GM12878 (cell line): ENCODE data around the gene MCM5. TPM values are rescaled to one million over a fixed set of nuclear protein-coding genes. Genes with fewer than 3 reads are reported as not detected.

Experiments used
- ATAC-seq: fragments of 200-7000 bp; cut with Tn5 transposase; 3 replicates; pipeline ENCODE4 v1.9.1; 2020; ENCODE audit warnings: mild to moderate bottlenecking, moderate library complexity
- BruUV-seq: library from RNA; stranded (reverse); fragments of 400-500 nt; replicated peaks from 2 replicates; lab custom pipeline; 2021; lab: Mats Ljungman, UMichigan
- CTCF ChIA-PET: fragments of 300-600 bp; sonication (Branson Sonifier 250); formaldehyde crosslinking; extraction: SDS; loops from one replicate; lab custom pipeline; 2021; ENCODE audit warnings: inconsistent platforms; lab: Yijun Ruan, JAX
- POLR2A ChIA-PET: fragments of 350-600 bp; formaldehyde crosslinking; extraction: SDS; loops from one replicate; lab custom pipeline; 2021; ENCODE audit warnings: inconsistent platforms; lab: Charles Lee
- RAD21 ChIA-PET: fragments of 300-600 bp; sonication (Branson Sonifier 250); formaldehyde crosslinking; loops from one replicate; lab custom pipeline; 2023; ENCODE audit warnings: antibody characterized with exemption; ENCODE audit not compliant: unreplicated experiment; lab: Charles Lee
- SMC1A ChIA-PET: fragments of 300-600 bp; sonication (Branson Sonifier 250); formaldehyde crosslinking; loops from one replicate; lab custom pipeline; 2023; ENCODE audit not compliant: unreplicated experiment, uncharacterized antibody; lab: Charles Lee
- DNase-seq: peaks from one replicate; pipeline ENCODE4 v3.0.0-alpha.2; 2011; ENCODE audit warnings: low read depth, low spot score
- FAIRE-seq: peaks from 3 replicates; lab custom pipeline; 2011; peaks lifted over from hg19 to GRCh38; lab: Jason Lieb, UNC
- H2AFZ ChIP-seq: 2 replicates; pipeline ENCODE4 v1.6.0; 2011; ENCODE audit warnings: low read depth, low read length, control low read depth; ENCODE audit not compliant: control insufficient read depth
- H3K27ac ChIP-seq: 2 replicates; pipeline ENCODE4 v1.5.1; 2011; ENCODE audit warnings: control low read depth; ENCODE audit not compliant: control insufficient read depth, insufficient read depth
- H3K27me3 ChIP-seq, 2 experiments: replicated peaks in 1 of 2; 2 replicates each; pipeline versions ENCODE4 v1.6.0 to v1.6.1; 2011; ENCODE audit warnings: low read length in 1 of 2; ENCODE audit not compliant: control insufficient read depth in 2 of 2, insufficient read depth in 2 of 2
- H3K36me3 ChIP-seq, 2 experiments: 2 replicates each; pipeline ENCODE4 v1.5.1; 2011; ENCODE audit warnings: low read length in 1 of 2; ENCODE audit not compliant: control insufficient read depth in 2 of 2, insufficient read depth in 2 of 2
- H3K4me1 ChIP-seq: 2 replicates; pipeline ENCODE4 v1.6.1; 2011; ENCODE audit warnings: mild to moderate bottlenecking, low read length, moderate library complexity, mixed read lengths; ENCODE audit not compliant: control insufficient read depth, insufficient read depth
- H3K4me2 ChIP-seq: 2 replicates; pipeline ENCODE4 v1.6.0; 2011; ENCODE audit warnings: control low read depth; ENCODE audit not compliant: control insufficient read depth, insufficient read depth
- H3K4me3 ChIP-seq: fragments of 200-600 bp; sonication (generic); 2 replicates; pipeline ENCODE4 v1.5.1; 2016
- H3K79me2 ChIP-seq: 2 replicates; pipeline ENCODE4 v1.6.0; 2011; ENCODE audit warnings: low read length; ENCODE audit not compliant: control insufficient read depth, insufficient read depth
- H3K9ac ChIP-seq: 2 replicates; pipeline ENCODE4 v1.8.0; 2011; ENCODE audit warnings: low read length, control low read depth, mixed read lengths; ENCODE audit not compliant: control insufficient read depth, insufficient read depth
- H3K9me3 ChIP-seq: replicated peaks from 3 replicates; pipeline ENCODE4 v1.5.1; 2011; ENCODE audit warnings: mild to moderate bottlenecking, low read length; ENCODE audit not compliant: control insufficient read depth, insufficient read depth
- H4K20me1 ChIP-seq: 2 replicates; pipeline ENCODE4 v1.6.0; 2011; ENCODE audit not compliant: control insufficient read depth, insufficient read depth
- ATF3 ChIP-seq: IDR thresholded peaks from 2 replicates; pipeline ENCODE4 v1.6.1; 2011; ENCODE audit warnings: low read depth, mild to moderate bottlenecking, low read length, moderate library complexity, borderline replicate concordance; ENCODE audit errors: extremely low read depth
- BACH1 ChIP-seq: fragments of 450-650 bp; IDR thresholded peaks from 2 replicates; pipeline ENCODE4 v1.6.1; 2017; ENCODE audit warnings: mild to moderate bottlenecking, borderline replicate concordance
- BCL11A ChIP-seq: IDR thresholded peaks from 2 replicates; pipeline ENCODE4 v1.6.1; 2011; ENCODE audit warnings: low read depth, low read length
- CTCF ChIP-seq, 3 experiments: IDR thresholded peaks in 2 of 3; conservative IDR thresholded peaks in 1 of 3; 2 replicates each; pipeline ENCODE4 v1.5.1; 2011; ENCODE audit warnings: low read depth in 3 of 3, low read length in 3 of 3, mild to moderate bottlenecking in 3 of 3, control low read depth in 2 of 3, moderate library complexity in 2 of 3, inconsistent platforms in 1 of 3, mixed read lengths in 1 of 3; ENCODE audit not compliant: control insufficient read depth in 2 of 3, insufficient read depth in 1 of 3; ENCODE audit errors: extremely low read depth in 1 of 3
- EP300 ChIP-seq, 2 experiments: fragments of 150-350 bp in 1 of 2; IDR thresholded peaks; 2 replicates each; pipeline ENCODE4 v1.6.1; 2011 to 2012; ENCODE audit warnings: low read depth in 2 of 2, low read length in 2 of 2, borderline replicate concordance in 1 of 2, improper control_type of control experiment in 1 of 2, inconsistent platforms in 1 of 2; ENCODE audit not compliant: control insufficient read depth in 1 of 2
- MTA2 ChIP-seq: fragments of 450-650 bp; IDR thresholded peaks from 2 replicates; pipeline ENCODE4 v1.6.1; 2016; ENCODE audit warnings: low read depth, mild to moderate bottlenecking, moderate library complexity
- NBN ChIP-seq: fragments of 450-650 bp; IDR thresholded peaks from 2 replicates; pipeline ENCODE4 v1.6.1; 2016
- SPI1 ChIP-seq: IDR thresholded peaks from 2 replicates; pipeline ENCODE4 v1.6.1; 2011; ENCODE audit warnings: low read depth, mild to moderate bottlenecking, low read length, moderate library complexity, borderline replicate concordance; ENCODE audit not compliant: insufficient read depth
- SREBF1 ChIP-seq: IDR thresholded peaks from 2 replicates; pipeline ENCODE4 v1.6.1; 2012; ENCODE audit warnings: mild to moderate bottlenecking, low read length
- ZZZ3 ChIP-seq: IDR thresholded peaks from 2 replicates; pipeline ENCODE4 v1.6.1; 2011; ENCODE audit warnings: low read depth; ENCODE audit not compliant: control insufficient read depth, insufficient read length
- WGBS: methylation state at CpG from one replicate; pipeline ENCODE4 v1.1.6; 2016; ENCODE audit warnings: low lambda C conversion rate; ENCODE audit not compliant: insufficient replicate concordance, insufficient coverage; ENCODE audit errors: missing lambda C conversion rate; 5-methylcytosine and 5-hydroxymethylcytosine counted together
- in situ Hi-C: fragments of 300-500 bp; cut with MboI; formaldehyde crosslinking; loops from 9 replicates; pipeline ENCODE4 v1.14.3; 2018; ENCODE audit warnings: mixed read lengths
- intact Hi-C: fragments of 100-400 bp; cut with micrococcal nuclease; formaldehyde crosslinking; loops from one replicate; pipeline ENCODE4 v1.14.2; 2022; ENCODE audit not compliant: unreplicated experiment
- polyA plus RNA-seq, 11 experiments: library from polyadenylated mRNA; depleted of rRNA in 4 of 11; unstranded in 6 of 11; stranded (reverse) in 5 of 11; fragments of >200 nt; fragmentation: Nextera tagmentation in 4 of 11; fragmentation: Illumina TruSeq in 1 of 11; extraction: Ambion mirVana in 4 of 11; extraction: Trizol in 1 of 11; gene quantifications; 1 replicate in 1 of 11; 2 replicates in 10 of 11; pipeline versions ENCODE4 v1.2.1 to v1.2.3, GENCODE V29; 2011 to 2016; ENCODE audit warnings: inconsistent platforms in 2 of 11, missing spikeins in 2 of 11, low read depth in 1 of 11
- total RNA-seq, 4 experiments: library from RNA; depleted of rRNA in 3 of 4; stranded (reverse); fragments of >200 nt in 3 of 4; fragmentation: Illumina TruSeq in 1 of 4; extraction: Trizol in 1 of 4; gene quantifications; 2 replicates each; pipeline versions ENCODE4 v1.2.1 to v1.2.3, GENCODE V29; 2013 to 2021
- TF ChIP-seq, protein P1 (sequence below): IDR thresholded peaks from 2 replicates; pipeline ENCODE4 v1.6.1; 2011; ENCODE audit warnings: borderline replicate concordance, low read depth, mild to moderate bottlenecking, moderate library complexity, mixed read lengths, low read length; ENCODE audit not compliant: insufficient read depth; ENCODE audit errors: extremely low read length
- TF ChIP-seq, protein P2 (sequence below): IDR thresholded peaks from 2 replicates; pipeline ENCODE4 v1.6.1; 2012; ENCODE audit warnings: low read depth, low read length, improper control_type of control experiment

Gene MCM5
- total and polyA plus RNA-seq, 10 of the 15 experiments (the other 5 are each of a cell fraction or from before 2014, with no cell fraction given) = 14.1 to 360 (median 164) TPM

GRCh38 chr22:35426801-35427140 lies 26.8 kb downstream of the MCM5 start:
- ATAC-seq = no peak
- in situ Hi-C loops (no loop called here), intact Hi-C loops (no loop called here)
- no peaks in the 10 kb centered on the region for H3K79me2 ChIP-seq
- no peak overlapping the region for H3K27ac ChIP-seq
- TF ChIP-seq, protein P1, sequence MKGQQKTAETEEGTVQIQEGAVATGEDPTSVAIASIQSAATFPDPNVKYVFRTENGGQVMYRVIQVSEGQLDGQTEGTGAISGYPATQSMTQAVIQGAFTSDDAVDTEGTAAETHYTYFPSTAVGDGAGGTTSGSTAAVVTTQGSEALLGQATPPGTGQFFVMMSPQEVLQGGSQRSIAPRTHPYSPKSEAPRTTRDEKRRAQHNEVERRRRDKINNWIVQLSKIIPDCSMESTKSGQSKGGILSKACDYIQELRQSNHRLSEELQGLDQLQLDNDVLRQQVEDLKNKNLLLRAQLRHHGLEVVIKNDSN = no peak
- TF ChIP-seq EP300 (IDR thresholded peaks at IDR 0.05; ENCODE audit: borderline replicate concordance in 1 of 2, control insufficient read depth in 1 of 2, low read depth in 2 of 2, low read length in 2 of 2) = no peak
- TF ChIP-seq ATF3 = no peak
- no peak for TF ChIP-seq SPI1
- no peak for TF ChIP-seq ZZZ3
- no peak for TF ChIP-seq MTA2
- no peak for TF ChIP-seq BACH1
- TF ChIP-seq, protein P2, sequence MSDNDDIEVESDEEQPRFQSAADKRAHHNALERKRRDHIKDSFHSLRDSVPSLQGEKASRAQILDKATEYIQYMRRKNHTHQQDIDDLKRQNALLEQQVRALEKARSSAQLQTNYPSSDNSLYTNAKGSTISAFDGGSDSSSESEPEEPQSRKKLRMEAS = no peak
- no peak for TF ChIP-seq SREBF1
- TF ChIP-seq NBN = no peak
- TF ChIP-seq CTCF (IDR thresholded peaks at IDR 0.05 in 2 of 3, conservative IDR thresholded peaks at IDR 0.05 in 1 of 3; ENCODE audit: control insufficient read depth in 2 of 3, extremely low read depth in 1 of 3, insufficient read depth in 1 of 3, low read depth in 3 of 3, low read length in 3 of 3) = no peak
- no peak for TF ChIP-seq BCL11A
- DNase-seq = no peak
- ChIA-PET POLR2A (no interaction called here), SMC1A (interaction anchor here (1.5 kb wide), 1 partner anchor 56 kb away, joined by 3 read pairs; no protein-coding TSS in a partner anchor), CTCF (interaction anchor here (0.8 to 1.6 kb wide), 2 partner anchors 74 to 76 kb away, joined by 4 to 5 read pairs; no protein-coding TSS in a partner anchor), RAD21 (no interaction called here)
- no peak overlapping the region for H3K4me2 ChIP-seq
- BruUV-seq = no TSS peak
- no peaks in the 10 kb centered on the region; the same call in 1 of the 2 replicates for H4K20me1 ChIP-seq
- no peak for FAIRE-seq
- no peak overlapping the region for H2AFZ ChIP-seq
- H3K9ac ChIP-seq = no peak overlapping the region
- no peaks in the 10 kb centered on the region for H3K4me1 ChIP-seq
- H3K36me3 ChIP-seq = peaks cover 24 to 49% of the 10 kb centered on the region in 2 experiments; a peak in 3 of 4 replicates
- no peaks in the 10 kb centered on the region for H3K27me3 ChIP-seq
- WGBS = 74% methylated on average over 5 of the region's 5 CpGs
- no peaks in the 10 kb centered on the region for H3K9me3 ChIP-seq
- no peak overlapping the region for H3K4me3 ChIP-seq
